HUES64 (cell line): ENCODE results near the gene TBX5.
A peak's percentile ranks its signal among the peaks of the same experiment; 100 is the strongest.

Experiments
- H3K27ac ChIP-seq: 2 replicates; pipeline ENCODE4 v1.7.0; 2013; ENCODE audit warnings: low read depth, low read length, inconsistent platforms
- H3K27me3 ChIP-seq: 2 replicates; pipeline ENCODE4 v1.6.1; 2013; ENCODE audit warnings: mild to moderate bottlenecking, low read length; ENCODE audit not compliant: insufficient read depth
- H3K36me3 ChIP-seq: 2 replicates; pipeline ENCODE4 v1.6.1; 2013; ENCODE audit warnings: mild to moderate bottlenecking, low read length; ENCODE audit not compliant: insufficient read depth
- H3K4me1 ChIP-seq: 2 replicates; pipeline ENCODE4 v1.6.1; 2013; ENCODE audit warnings: mild to moderate bottlenecking, low read length, moderate library complexity; ENCODE audit not compliant: insufficient read depth
- H3K4me3 ChIP-seq: 2 replicates; pipeline ENCODE4 v1.5.1; 2013; ENCODE audit warnings: mild to moderate bottlenecking, low read length, moderate library complexity
- H3K9ac ChIP-seq: 2 replicates; pipeline ENCODE4 v1.6.1; 2013; ENCODE audit warnings: mild to moderate bottlenecking, low read depth, low read length
- H3K9me3 ChIP-seq: 2 replicates; pipeline ENCODE4 v1.6.1; 2013; ENCODE audit warnings: low read depth, low read length; ENCODE audit not compliant: insufficient read depth
- WGBS: fragments of 150-250, 120-280 bp; methylation state at CpG from one replicate; pipeline ENCODE4 v1.1.7; 2013; ENCODE audit warnings: missing lambda C conversion rate; 5-methylcytosine and 5-hydroxymethylcytosine counted together

The TBX5 gene

DNA sequence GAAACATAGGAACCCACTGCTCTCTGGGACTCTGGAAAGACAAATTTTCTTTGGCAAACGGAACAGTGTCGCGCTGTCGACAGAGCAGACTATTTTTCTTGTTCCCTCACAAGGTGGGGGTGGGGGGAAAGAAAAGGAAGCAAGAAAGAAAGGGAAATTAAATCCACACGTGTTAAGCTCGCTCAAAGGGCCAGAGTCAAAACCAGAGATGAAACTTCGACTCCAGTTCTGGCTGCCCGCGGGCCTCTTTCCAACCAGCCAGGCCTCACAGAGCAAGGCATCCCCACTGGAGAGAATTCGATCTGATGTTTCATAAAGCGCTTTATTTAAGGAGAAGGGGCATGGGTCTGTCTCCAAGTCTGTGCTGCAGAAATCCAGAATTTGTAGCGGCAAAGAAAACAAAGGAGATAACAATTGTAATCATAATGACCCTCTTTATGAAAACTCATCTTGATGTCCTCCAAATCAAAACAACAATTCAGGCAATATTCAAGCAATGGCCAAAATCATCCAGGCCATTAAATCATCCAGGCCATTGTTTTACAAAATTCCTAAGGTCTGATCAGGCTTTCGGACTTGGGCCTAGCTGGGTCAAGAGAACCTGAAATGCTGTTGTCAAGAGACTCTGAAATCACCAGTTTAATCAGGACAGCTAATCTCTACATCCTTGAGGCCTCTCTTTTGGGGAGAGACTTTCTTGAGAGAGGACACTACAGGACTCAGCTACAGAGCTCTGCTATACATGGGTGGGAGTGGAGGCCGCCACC lies 5.3 kb upstream of the TBX5 start:
- WGBS, result 16% methylated on average over 14 of the region's 14 CpGs
- Histone ChIP-seq H3K27ac (no peak overlapping the region), H3K4me3 (no peak overlapping the region), H3K4me1 (peaks cover 35% of the 10 kb centered on the region), H3K9ac (no peak overlapping the region), H3K27me3 (peaks cover 100% of the 10 kb centered on the region), H3K36me3 (no peaks in the 10 kb centered on the region), H3K9me3 (no peaks in the 10 kb centered on the region)

DNA sequence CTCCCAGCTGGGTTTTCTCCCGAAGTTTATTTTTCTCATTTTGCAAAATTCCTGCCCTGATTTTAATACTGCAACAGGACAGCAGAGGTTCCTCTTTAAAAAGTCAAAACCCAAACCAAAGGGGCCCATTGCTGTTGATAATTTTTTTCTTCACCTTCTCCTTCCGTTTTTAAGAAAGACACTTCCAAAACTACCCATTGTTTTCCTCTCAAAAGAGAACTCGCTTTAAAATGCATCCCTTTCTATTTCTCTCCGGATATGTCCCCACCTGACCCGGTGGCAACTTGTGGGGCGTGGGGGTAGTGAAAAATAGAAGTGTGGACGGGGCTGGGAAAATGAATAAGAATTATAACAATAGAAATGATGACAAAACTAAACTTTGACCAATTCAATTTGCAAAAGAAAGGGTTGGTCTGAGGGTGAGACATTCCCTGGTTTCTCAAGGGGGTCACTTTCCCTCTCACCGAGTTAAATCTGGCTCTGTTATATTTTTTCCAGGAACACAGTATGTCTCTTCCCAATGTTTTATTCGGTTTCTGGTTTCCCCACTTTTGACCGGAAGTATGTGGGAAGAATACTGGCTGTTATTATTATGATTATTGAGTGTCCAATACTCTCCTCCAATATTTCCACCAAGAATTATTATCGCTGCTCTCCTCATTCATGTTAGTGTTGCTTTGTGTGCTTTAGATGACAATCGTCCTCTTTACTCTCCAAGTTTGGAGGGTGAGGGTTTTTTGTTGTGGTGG lies 4.1 kb upstream of the TBX5 start:
- Histone ChIP-seq H3K9ac (no peak overlapping the region), H3K4me3 (no peak overlapping the region), H3K36me3 (no peaks in the 10 kb centered on the region), H3K27ac (no peak overlapping the region), H3K9me3 (no peaks in the 10 kb centered on the region), H3K4me1 (peaks cover 41% of the 10 kb centered on the region), H3K27me3 (peaks cover 100% of the 10 kb centered on the region)
- 0% methylated on average over 4 of the region's 12 CpGs for WGBS

DNA sequence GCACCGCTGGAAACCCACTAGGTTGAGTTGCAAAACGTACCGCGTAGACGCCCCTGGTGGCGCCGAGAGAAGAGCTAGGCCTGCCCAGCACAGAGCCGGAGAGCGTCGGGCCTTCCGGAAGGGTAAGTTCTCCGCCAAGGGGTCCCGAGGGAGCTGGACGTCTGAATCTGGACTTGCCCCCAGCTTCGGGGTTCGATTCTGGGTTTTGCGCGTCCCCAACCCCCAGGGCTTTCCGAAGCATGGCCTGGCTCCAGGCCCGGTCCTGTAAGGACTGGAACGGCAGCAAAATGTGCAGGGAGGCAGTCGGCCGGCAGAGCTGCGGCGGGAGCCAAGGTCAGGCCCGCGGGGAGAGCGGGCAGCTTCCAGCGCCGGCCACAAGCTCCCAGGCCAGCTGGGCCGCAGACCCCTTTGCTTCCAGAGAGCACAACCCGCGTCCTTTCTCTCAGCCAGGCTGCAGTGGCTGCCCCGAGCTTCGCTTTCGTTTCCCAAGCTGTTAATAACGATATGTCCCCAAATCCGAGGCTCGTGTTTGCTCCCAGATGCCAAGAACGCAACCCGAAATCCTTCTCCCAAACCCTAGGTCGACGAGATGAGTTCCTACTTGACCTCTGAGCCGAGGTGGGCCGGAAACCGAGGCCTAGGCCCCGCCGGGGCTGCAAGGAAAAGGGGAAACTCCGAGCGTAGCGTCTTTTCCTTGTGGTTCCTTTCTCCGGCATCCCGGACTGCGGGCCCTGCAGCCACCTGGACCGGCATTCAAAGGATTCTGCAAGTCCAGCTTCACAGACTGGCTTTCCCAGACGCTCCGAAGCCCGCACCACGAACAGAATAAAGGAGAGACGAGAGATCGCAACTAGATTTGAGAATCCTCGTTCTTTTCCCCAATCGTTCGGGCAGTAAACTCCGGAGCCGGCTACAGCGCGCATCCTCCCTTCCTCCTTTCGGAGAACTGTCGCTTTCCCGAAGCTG lies 3.2 kb upstream of the TBX5 start:
- WGBS, result under 1% methylated on average over 71 of the region's 71 CpGs
- no peaks in the 10 kb centered on the region for H3K36me3 ChIP-seq

DNA sequence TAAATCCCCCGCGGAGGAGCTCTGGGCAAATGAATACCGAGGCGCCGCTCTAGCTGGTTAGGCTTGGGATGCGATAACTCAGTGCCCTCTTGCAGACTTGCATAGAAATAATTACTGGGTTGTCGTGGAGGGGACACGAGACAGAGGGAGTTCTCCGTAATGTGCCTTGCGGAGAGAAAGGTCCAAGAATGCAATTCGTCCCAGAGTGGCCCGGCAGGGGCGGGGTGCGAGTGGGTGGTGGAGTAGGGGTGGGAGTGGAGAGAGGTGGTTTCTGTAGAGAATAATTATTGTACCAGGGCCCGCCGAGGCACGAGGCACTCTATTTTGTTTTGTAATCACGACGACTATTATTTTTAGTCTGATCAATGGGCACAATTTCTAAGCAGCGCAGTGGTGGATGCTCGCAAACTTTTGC lies 2.5 kb upstream of the TBX5 start:
- peaks cover 100% of the 10 kb centered on the region for H3K27me3 ChIP-seq
- no peaks in the 10 kb centered on the region for H3K36me3 ChIP-seq
- no peak overlapping the region for H3K4me3 ChIP-seq
- no peak overlapping the region for H3K27ac ChIP-seq
- no peak overlapping the region for H3K9ac ChIP-seq
- no peaks in the 10 kb centered on the region for H3K9me3 ChIP-seq
- 1% methylated on average over 21 of the region's 21 CpGs for WGBS
- peaks cover 39% of the 10 kb centered on the region for H3K4me1 ChIP-seq

More for the DNA sequence above, 3.2 kb upstream of the TBX5 start:
- H3K4me1 ChIP-seq, result peaks cover 41% of the 10 kb centered on the region
- peaks cover 100% of the 10 kb centered on the region for H3K27me3 ChIP-seq
- no peak overlapping the region for H3K9ac ChIP-seq
- 0 out of 2 replicates have a peak overlapping the region, but pooled peaks have one; percentile 9 for H3K4me3 ChIP-seq
- H3K27ac ChIP-seq, result no peak overlapping the region
- no peaks in the 10 kb centered on the region for H3K9me3 ChIP-seq

DNA sequence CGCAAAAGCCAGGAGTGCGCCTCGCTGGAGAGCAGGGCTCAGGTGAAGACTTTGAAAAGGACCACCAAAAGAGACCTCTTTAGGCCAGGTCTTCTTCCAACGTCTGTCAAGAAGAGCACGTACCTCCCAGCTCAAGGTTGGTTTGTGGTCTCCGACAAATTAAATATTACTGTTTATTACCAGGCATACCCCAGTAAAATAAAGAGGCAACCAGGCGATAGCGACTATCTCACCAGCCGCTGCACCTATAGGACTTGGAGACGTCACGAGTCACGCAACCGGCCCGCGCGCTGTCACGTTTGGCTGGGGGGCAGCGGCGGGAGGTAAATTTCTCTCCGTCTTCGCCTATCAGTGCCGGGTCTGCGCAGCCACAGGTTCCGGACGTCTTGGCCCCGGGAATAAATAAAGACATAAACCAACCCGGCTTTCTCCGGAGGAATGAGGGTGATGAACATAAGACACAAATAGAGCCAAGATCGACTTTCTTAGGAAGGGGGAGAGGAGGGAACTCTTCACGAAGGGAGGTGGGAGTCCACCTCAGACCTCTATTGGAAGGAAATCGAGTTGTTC lies 2.0 kb upstream of the TBX5 start:
- H3K36me3 ChIP-seq, result no peaks in the 10 kb centered on the region
- no peak overlapping the region for H3K9ac ChIP-seq
- 3% methylated on average over 30 of the region's 31 CpGs for WGBS
- H3K4me1 ChIP-seq, result peaks cover 39% of the 10 kb centered on the region
- no peaks in the 10 kb centered on the region for H3K9me3 ChIP-seq
- peaks cover 100% of the 10 kb centered on the region for H3K27me3 ChIP-seq
- no peak overlapping the region for H3K4me3 ChIP-seq
- H3K27ac ChIP-seq, result no peak overlapping the region

DNA sequence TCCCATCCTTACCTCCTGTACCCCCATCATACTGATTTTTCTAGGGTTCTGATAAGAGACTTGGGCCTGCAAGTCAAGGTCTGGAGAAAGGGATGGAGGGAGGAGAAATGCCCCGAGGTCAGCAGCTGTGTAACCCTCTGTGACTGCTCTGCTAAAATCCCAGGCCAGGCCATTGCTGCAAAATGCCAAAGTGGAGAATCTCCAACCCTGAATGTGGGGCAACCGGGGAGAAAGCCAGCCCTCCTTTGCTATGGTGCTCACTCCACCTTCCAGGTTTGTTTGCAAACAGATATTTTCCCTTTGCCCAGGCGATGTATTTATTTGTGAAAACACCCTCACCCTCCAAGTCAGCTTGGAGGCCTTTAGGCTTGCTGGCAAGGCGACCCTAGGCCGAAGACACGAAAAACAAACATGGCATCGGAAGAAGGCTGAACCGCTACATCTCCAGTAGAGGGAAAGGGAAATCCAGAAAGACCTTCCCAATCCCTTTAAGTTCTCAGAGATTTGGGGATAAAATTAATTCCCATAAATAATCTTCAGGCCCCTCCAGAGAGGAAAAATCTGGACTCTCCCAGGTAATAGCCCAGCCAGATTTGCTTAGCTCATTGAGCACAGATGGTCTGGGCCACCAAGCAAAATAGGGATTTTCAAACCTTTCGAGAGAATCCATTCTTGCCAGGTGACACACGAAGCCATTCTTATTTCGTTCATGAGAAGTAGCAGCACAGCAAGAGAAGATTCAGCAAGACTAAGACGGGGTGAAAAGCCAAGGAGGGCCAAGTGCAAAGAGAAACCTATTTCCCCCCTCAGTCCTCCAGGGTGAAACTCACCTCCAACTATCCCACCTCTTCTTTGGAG lies 1.3 kb upstream of the TBX5 start:
- no peaks in the 10 kb centered on the region for H3K36me3 ChIP-seq
- H3K4me3 ChIP-seq, result no peak overlapping the region
- peaks cover 39% of the 10 kb centered on the region for H3K4me1 ChIP-seq
- H3K27me3 ChIP-seq, result peaks cover 100% of the 10 kb centered on the region
- no peaks in the 10 kb centered on the region for H3K9me3 ChIP-seq
- H3K27ac ChIP-seq, result no peak overlapping the region
- H3K9ac ChIP-seq, result no peak overlapping the region
- 11% methylated on average over 12 of the region's 12 CpGs for WGBS

DNA sequence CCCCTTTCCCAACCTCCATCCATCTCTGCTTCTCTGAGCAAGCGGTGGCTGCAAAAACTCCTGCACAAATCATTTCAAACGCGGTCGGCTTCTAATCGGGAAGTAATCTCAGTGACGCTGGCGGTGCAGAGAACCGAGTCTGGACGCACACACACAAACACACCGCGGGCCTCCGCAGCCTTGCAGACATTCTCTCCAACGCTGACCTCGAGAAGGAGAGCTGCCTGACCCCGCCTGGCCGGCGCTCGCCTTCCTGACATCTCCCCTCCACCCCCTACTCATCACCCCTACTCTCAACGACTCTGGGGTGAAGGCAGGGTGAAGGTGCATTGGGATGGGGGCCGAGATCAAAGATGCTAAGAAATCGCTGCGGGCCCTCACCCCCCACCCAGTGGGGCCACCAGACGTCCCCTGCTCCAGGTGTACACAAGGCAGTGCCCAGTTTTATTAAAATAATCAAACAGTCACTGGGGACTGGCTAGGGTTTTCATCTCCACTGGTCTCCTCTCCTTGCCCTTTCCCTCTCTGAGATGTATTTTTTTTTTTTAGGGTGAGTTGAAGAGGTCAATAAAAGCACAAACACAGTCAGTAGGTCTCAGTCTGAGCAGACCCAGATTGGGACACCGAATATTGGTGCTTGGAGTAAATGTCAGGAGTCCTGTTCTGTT lies 506 bp upstream of the TBX5 start:
- 2% methylated on average over 22 of the region's 24 CpGs for WGBS
- no peak overlapping the region for H3K4me3 ChIP-seq
- no peak overlapping the region for H3K27ac ChIP-seq
- H3K4me1 ChIP-seq, result peaks cover 39% of the 10 kb centered on the region
- no peak overlapping the region for H3K9ac ChIP-seq
- no peaks in the 10 kb centered on the region for H3K9me3 ChIP-seq
- H3K36me3 ChIP-seq, result no peaks in the 10 kb centered on the region
- peaks cover 100% of the 10 kb centered on the region for H3K27me3 ChIP-seq

DNA sequence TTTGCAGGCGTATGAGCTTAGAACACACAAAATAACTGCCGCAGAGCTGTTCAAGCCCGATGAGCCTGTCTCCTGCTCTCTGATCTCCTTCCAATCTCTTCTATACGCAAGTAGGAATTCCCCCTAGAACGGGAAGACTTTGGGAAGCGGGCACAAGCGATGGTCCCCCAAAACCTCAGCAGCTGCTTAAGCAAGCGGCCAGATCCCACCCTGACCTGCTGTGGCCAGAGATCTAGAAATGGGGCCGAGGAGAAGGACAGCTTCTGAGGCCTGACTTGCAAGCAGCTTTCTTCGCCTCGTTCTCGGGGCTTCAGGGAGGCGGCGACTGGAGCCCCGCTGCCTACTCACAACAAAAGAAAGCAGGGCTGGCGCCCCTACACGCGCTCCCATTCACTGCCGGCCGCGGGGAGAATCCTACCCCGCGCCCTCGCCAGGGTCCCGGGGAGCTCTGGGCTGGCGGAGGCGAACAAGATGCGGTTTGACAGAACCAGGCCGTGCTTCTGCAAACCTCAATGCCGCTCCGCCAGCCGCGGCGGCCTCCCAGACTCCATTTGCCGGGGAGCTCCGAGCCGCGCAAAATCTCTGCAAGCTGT lies 922 bp downstream of the TBX5 start:
- Histone ChIP-seq H3K9me3 (no peaks in the 10 kb centered on the region), H3K9ac (no peak overlapping the region), H3K4me1 (peaks cover 33% of the 10 kb centered on the region), H3K36me3 (no peaks in the 10 kb centered on the region), H3K27ac (no peak overlapping the region), H3K27me3 (peaks cover 100% of the 10 kb centered on the region), H3K4me3 (no peak overlapping the region)
- WGBS, result under 1% methylated on average over 38 of the region's 38 CpGs

DNA sequence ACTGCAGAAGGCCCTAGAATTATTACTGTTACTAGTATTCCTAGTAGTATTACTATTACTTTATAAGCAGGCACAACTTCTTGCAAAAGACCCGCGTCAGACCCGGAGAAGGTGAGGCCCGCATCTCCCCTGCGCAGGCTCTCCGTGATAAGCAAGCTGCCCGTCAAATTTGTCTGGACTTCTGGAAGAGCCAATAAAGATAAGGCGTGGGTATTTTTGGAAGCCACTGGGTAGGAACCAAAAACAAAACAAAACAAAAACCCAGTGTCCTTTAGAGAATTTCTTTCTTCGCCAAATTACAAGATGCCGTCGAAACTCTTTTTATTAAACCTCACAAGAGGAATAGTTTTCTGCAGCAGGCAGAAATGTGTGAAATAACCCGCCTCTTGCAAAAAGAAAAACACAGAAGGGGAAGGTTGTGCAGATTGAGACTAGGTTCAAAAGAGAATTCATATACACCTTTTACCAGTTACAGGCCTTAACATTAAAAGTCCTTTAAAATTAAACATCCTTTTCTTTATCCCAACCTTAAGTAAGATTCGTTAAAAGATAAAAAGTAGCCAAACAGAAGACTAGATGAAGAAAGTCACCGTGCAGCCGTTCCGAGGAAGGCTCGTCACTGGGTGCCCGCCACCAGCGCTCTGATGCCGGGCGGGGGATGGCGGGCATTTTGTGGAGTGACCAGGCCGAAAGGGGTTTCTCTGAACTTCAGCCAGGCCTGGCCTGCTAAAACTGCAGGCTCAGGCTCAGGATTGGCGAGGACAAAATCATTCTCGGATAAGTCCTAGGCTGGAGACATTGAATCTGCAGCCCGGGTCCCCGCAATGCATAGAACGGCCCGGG lies 1.6 kb downstream of the TBX5 start:
- peaks cover 100% of the 10 kb centered on the region for H3K27me3 ChIP-seq
- H3K9ac ChIP-seq, result no peak overlapping the region
- 7% methylated on average over 28 of the region's 29 CpGs for WGBS
- no peak overlapping the region for H3K4me3 ChIP-seq
- no peaks in the 10 kb centered on the region for H3K36me3 ChIP-seq
- H3K9me3 ChIP-seq, result no peaks in the 10 kb centered on the region
- H3K27ac ChIP-seq, result no peak overlapping the region
- peaks cover 27% of the 10 kb centered on the region for H3K4me1 ChIP-seq
